ENCODE results near the gene D2HGDH. TPM values are rescaled to one million over a fixed set of nuclear protein-coding genes. Genes with fewer than 3 reads are reported as not detected.

D2HGDH gene
- total and polyA plus RNA-seq, 7 donors, result 14.1 to 31.0 (median 20.3) TPM

GRCh38 chr2:241690202-241690717, 44.2 kb upstream of the D2HGDH start:
- peaks cover 8 to 61% of the 10 kb centered on the region in 2 donors for H3K36me3 ChIP-seq (ENCODE audit: insufficient read depth in 1 of 2, low read depth in 1 of 2)
- WGBS, 3 donors, result 78 to 84% (median 81%) methylated on average over 6 of the region's 6 CpGs
- intact Hi-C loops (cut with DNase I), result no loop called here

GRCh38 chr2:241692448-241692847, 42.0 kb upstream of the D2HGDH start:
- DNase-seq, result peak in 1 of 2 donors; percentile 28
- H3K27me3 ChIP-seq (ENCODE audit: insufficient read depth in 3 of 3, low read length in 2 of 3), result no peaks in the 10 kb centered on the region
- H3K36me3 ChIP-seq (ENCODE audit: insufficient read depth in 1 of 2, low read depth in 1 of 2), result peaks cover 8 to 68% of the 10 kb centered on the region in 2 donors
- intact Hi-C loops (cut with DNase I), result no loop called here
- peaks cover 22% of the 10 kb centered on the region for H3K4me1 ChIP-seq
- H3K9me3 ChIP-seq, result no peaks in the 10 kb centered on the region
- 80 to 94% (median 90%) methylated on average over 6 of the region's 6 CpGs for WGBS, 3 donors
- no peak overlapping the region for H3K27ac ChIP-seq
- peak in 1 of 4 donors; percentile 40 for ATAC-seq
- TF ChIP-seq, protein P1, sequence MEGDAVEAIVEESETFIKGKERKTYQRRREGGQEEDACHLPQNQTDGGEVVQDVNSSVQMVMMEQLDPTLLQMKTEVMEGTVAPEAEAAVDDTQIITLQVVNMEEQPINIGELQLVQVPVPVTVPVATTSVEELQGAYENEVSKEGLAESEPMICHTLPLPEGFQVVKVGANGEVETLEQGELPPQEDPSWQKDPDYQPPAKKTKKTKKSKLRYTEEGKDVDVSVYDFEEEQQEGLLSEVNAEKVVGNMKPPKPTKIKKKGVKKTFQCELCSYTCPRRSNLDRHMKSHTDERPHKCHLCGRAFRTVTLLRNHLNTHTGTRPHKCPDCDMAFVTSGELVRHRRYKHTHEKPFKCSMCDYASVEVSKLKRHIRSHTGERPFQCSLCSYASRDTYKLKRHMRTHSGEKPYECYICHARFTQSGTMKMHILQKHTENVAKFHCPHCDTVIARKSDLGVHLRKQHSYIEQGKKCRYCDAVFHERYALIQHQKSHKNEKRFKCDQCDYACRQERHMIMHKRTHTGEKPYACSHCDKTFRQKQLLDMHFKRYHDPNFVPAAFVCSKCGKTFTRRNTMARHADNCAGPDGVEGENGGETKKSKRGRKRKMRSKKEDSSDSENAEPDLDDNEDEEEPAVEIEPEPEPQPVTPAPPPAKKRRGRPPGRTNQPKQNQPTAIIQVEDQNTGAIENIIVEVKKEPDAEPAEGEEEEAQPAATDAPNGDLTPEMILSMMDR (IDR thresholded peaks at IDR 0.05), result no peak
- H3K4me3 ChIP-seq, result no peak overlapping the region

More at GRCh38 chr2:241690202-241690717, 44.2 kb upstream of the D2HGDH start:
- ATAC-seq (no peak), DNase-seq (peak in 1 of 2 donors; percentile 23)
- Histone ChIP-seq H3K4me3 (no peak overlapping the region), H3K4me1 (peaks cover 30% of the 10 kb centered on the region), H3K27ac (no peak overlapping the region), H3K27me3 (ENCODE audit: insufficient read depth in 3 of 3, low read length in 2 of 3) (no peaks in the 10 kb centered on the region), H3K9me3 (no peaks in the 10 kb centered on the region)
- TF ChIP-seq, protein P1 (IDR thresholded peaks at IDR 0.05), result no peak

DNA sequence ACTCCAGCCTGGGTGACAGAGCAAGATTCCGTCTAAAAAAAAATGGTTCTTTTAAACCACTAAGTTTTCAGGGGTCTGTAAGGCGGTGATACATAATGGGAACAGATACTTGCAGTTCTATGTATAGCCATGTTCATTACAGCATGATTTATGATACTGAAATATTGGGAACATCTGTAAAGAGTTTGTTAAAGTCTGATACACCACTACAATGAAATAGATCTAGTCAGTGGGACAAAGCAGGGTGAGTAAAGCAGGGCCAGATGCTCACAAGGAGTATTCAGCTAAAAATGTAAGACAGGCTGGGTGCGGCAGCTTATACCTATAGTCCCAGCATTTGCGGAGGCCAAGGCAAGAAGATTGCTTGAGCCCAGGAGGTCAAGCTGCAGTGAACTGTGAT, 38.8 kb upstream of the D2HGDH start:
- Histone ChIP-seq H3K27ac (no peak overlapping the region), H3K4me1 (no peaks in the 10 kb centered on the region), H3K4me3 (no peak overlapping the region), H3K27me3 (ENCODE audit: insufficient read depth in 3 of 3, low read length in 2 of 3) (no peaks in the 10 kb centered on the region), H3K9me3 (no peaks in the 10 kb centered on the region), H3K36me3 (ENCODE audit: insufficient read depth in 1 of 2, low read depth in 1 of 2) (peaks cover 3 to 56% of the 10 kb centered on the region in 2 donors)
- ATAC-seq (no peak), DNase-seq (no peak)
- 93 to 96% (median 96%) methylated on average over 4 of the region's 4 CpGs for WGBS, 3 donors
- TF ChIP-seq, protein P1 (IDR thresholded peaks at IDR 0.05), result no peak
- intact Hi-C loops (cut with DNase I), result no loop called here

GRCh38 chr2:241701149-241701398, 33.4 kb upstream of the D2HGDH start:
- H3K4me3 ChIP-seq, result peak overlapping the region; percentile 95
- H3K4me1 ChIP-seq, result peaks cover 8% of the 10 kb centered on the region
- H3K36me3 ChIP-seq (ENCODE audit: insufficient read depth in 1 of 2, low read depth in 1 of 2), result peaks cover 3 to 16% of the 10 kb centered on the region in 2 donors
- ATAC-seq, result no peak
- intact Hi-C loops (cut with DNase I), result no loop called here
- no peaks in the 10 kb centered on the region for H3K27me3 ChIP-seq (ENCODE audit: insufficient read depth in 3 of 3, low read length in 2 of 3)
- no peak for DNase-seq
- TF ChIP-seq, protein P1 (IDR thresholded peaks at IDR 0.05), result no peak
- peak overlapping the region; percentile 97 for H3K27ac ChIP-seq
- 2 to 3% (median 3%) methylated on average over 17 of the region's 17 CpGs for WGBS, 3 donors
- no peaks in the 10 kb centered on the region for H3K9me3 ChIP-seq

Measured in psoas muscle (tissue), 8 donors.